PC-9 (cell line): ENCODE results near the gene PSD4. TPM values are rescaled to one million over a fixed set of nuclear protein-coding genes. Genes with fewer than 3 reads are reported as not detected.

ENCODE experiments used
- BruUV-seq: library from RNA; stranded (reverse); fragments of 400-500 nt; replicated peaks from 2 replicates; lab custom pipeline; 2021; lab: Mats Ljungman, UMichigan
- CTCF ChIA-PET: fragments of 300-600 bp; sonication (Branson Sonifier 250); formaldehyde crosslinking; loops from one replicate; lab custom pipeline; 2022; ENCODE audit warnings: antibody characterized with exemption; lab: Charles Lee
- POLR2A ChIA-PET: fragments of 300-600 bp; sonication (Branson Sonifier 250); formaldehyde crosslinking; loops from one replicate; lab custom pipeline; 2022; ENCODE audit warnings: antibody characterized with exemption; ENCODE audit not compliant: unreplicated experiment; lab: Charles Lee
- DNase-seq, 2 experiments: peaks; one replicate each; pipeline versions ENCODE4 v3.0.0 to v3.0.0-alpha.2; 2015 to 2022; ENCODE audit warnings: mixed read lengths in 1 of 2
- H2AFZ ChIP-seq: fragments of 200-600 bp; sonication (generic); 2 replicates; pipeline ENCODE4 v1.8.1; 2017; ENCODE audit warnings: antibody characterized with exemption
- H3F3A ChIP-seq: fragments of 200-600 bp; sonication (generic); 2 replicates; pipeline ENCODE4 v1.8.1; 2017; ENCODE audit warnings: antibody characterized with exemption, mild to moderate bottlenecking, low read depth; ENCODE audit not compliant: insufficient read depth
- H3K27ac ChIP-seq: fragments of 200-600 bp; sonication (generic); 2 replicates; pipeline ENCODE4 v1.6.1; 2016; ENCODE audit warnings: mixed run types
- H3K27me3 ChIP-seq: fragments of 200-600 bp; sonication (generic); 2 replicates; pipeline ENCODE4 v1.6.1; 2016; ENCODE audit warnings: low read depth, mixed run types; ENCODE audit not compliant: insufficient read depth
- H3K36me3 ChIP-seq: fragments of 200-600 bp; sonication (generic); 2 replicates; pipeline ENCODE4 v1.6.1; 2016; ENCODE audit warnings: low read depth, mixed run types
- H3K4me1 ChIP-seq: fragments of 200-600 bp; sonication (generic); replicated peaks from 2 replicates; pipeline ENCODE4 v1.6.1; 2016; ENCODE audit warnings: mixed run types; ENCODE audit not compliant: insufficient read depth
- H3K4me2 ChIP-seq: fragments of 200-600 bp; sonication (generic); 2 replicates; pipeline ENCODE4 v1.6.1; 2017; ENCODE audit warnings: mixed run types
- H3K4me3 ChIP-seq: fragments of 200-600 bp; sonication (generic); 2 replicates; pipeline ENCODE4 v1.6.1; 2016; ENCODE audit warnings: mixed run types
- H3K79me2 ChIP-seq: fragments of 200-600 bp; sonication (generic); 2 replicates; pipeline ENCODE4 v1.6.1; 2017; ENCODE audit warnings: low read depth, mixed run types
- H3K9me2 ChIP-seq: fragments of 200-600 bp; sonication (generic); 2 replicates; pipeline ENCODE4 v1.8.1; 2017; ENCODE audit warnings: mild to moderate bottlenecking; ENCODE audit not compliant: insufficient read depth
- H3K9me3 ChIP-seq: fragments of 200-600 bp; sonication (generic); 2 replicates; pipeline ENCODE4 v1.8.1; 2016; ENCODE audit warnings: low read depth; ENCODE audit not compliant: insufficient read depth
- H4K20me1 ChIP-seq: fragments of 200-600 bp; sonication (generic); 2 replicates; pipeline ENCODE4 v1.8.1; 2017; ENCODE audit not compliant: insufficient read depth
- CTCF ChIP-seq: fragments of 200-600 bp; sonication (generic); conservative IDR thresholded peaks from 2 replicates; pipeline ENCODE4 v1.6.1; 2017; ENCODE audit warnings: mixed run types, antibody characterized with exemption, mild to moderate bottlenecking, moderate library complexity
- EZH2 ChIP-seq: fragments of 200-600 bp; sonication (generic); IDR thresholded peaks from 2 replicates; pipeline ENCODE4 v1.8.0; 2017; ENCODE audit warnings: antibody characterized with exemption, low read depth
- intact Hi-C: fragments of 100-400 bp; cut with micrococcal nuclease; formaldehyde crosslinking; loops from one replicate; pipeline ENCODE4 v1.10.0; 2022; ENCODE audit not compliant: unreplicated experiment
- total RNA-seq: library from RNA; stranded (reverse); gene quantifications from 2 replicates; pipeline ENCODE4 v1.2.3, GENCODE V29; 2021

The PSD4 gene
- total RNA-seq, 1 experiment from 2014 or later = 29.6 TPM

GRCh38 chr2:113257516-113258264 lies 83.9 kb downstream of the PSD4 start:
- ChIA-PET POLR2A (no interaction called here), CTCF (no interaction called here)
- no peak for DNase-seq
- Histone ChIP-seq H3K36me3 (0 out of 2 replicates have a peak, but pooled peaks cover 11% of the 10 kb centered on the region), H3F3A (no peaks in the 10 kb centered on the region), H3K4me1 (no peaks in the 10 kb centered on the region), H2AFZ (no peak overlapping the region), H3K27me3 (no peaks in the 10 kb centered on the region), H3K9me3 (no peaks in the 10 kb centered on the region), H3K9me2 (no peaks in the 10 kb centered on the region), H4K20me1 (no peaks in the 10 kb centered on the region; the same call in 1 of the 2 replicates), H3K4me2 (no peak overlapping the region), H3K27ac (no peak overlapping the region), H3K79me2 (no peaks in the 10 kb centered on the region), H3K4me3 (no peak overlapping the region)
- no TSS peak for BruUV-seq
- TF ChIP-seq EZH2 = no peak
- intact Hi-C loops = no loop called here

GRCh38 chr2:113258471-113259147 lies 84.8 kb downstream of the PSD4 start:
- no peak for DNase-seq
- Histone ChIP-seq H3K27ac (no peak overlapping the region), H3K27me3 (no peaks in the 10 kb centered on the region), H3K9me2 (no peaks in the 10 kb centered on the region), H3F3A (no peaks in the 10 kb centered on the region), H3K36me3 (peaks cover 14% of the 10 kb centered on the region; the same call in 1 of the 2 replicates), H3K9me3 (no peaks in the 10 kb centered on the region), H3K4me1 (no peaks in the 10 kb centered on the region), H3K79me2 (no peaks in the 10 kb centered on the region), H2AFZ (no peak overlapping the region), H3K4me3 (no peak overlapping the region), H4K20me1 (no peaks in the 10 kb centered on the region), H3K4me2 (no peak overlapping the region)
- no TSS peak for BruUV-seq
- no peak for TF ChIP-seq CTCF
- TF ChIP-seq EZH2 = no peak
- CTCF ChIA-PET = no interaction called here
- intact Hi-C loops = no loop called here
- POLR2A ChIA-PET = no interaction called here

Other genes starting within 250 kb of the PSD4 start
- gene IL36G, start 196.0 kb upstream of the PSD4 start, total RNA-seq = not detected in 2 replicates
- gene IL36A, start 168.5 kb upstream of the PSD4 start, total RNA-seq = not detected in 2 replicates
- not detected in 2 replicates for gene IL36B, start 121.1 kb upstream of the PSD4 start, total RNA-seq
- 1.0 and 1.7 TPM in 2 replicates for gene IL36RN, start 114.8 kb upstream of the PSD4 start, total RNA-seq
- not detected in 2 replicates for gene IL1F10, start 106.0 kb upstream of the PSD4 start, total RNA-seq
- gene IL1RN, start 46.4 kb upstream of the PSD4 start, total RNA-seq = 5.0 and 8.4 TPM in 2 replicates
- gene PAX8, start 105.0 kb downstream of the PSD4 start, total RNA-seq = 5.8 and 6.4 TPM in 2 replicates